GM21825 (cell line): ENCODE results near the gene CCDC142.
"Not testable (repeated sequence)": the region's sequence is repeated elsewhere in the genome, so short reads cannot be mapped to it uniquely, and the experiment has no call there.

Experiments used
- ATAC-seq: cut with Tn5 transposase; IDR thresholded peaks from one replicate; pipeline ENCODE4 v1.9.1; 2021; ENCODE audit warnings: mild to moderate bottlenecking, moderate library complexity; ENCODE audit not compliant: unreplicated experiment

CCDC142 gene

DNA sequence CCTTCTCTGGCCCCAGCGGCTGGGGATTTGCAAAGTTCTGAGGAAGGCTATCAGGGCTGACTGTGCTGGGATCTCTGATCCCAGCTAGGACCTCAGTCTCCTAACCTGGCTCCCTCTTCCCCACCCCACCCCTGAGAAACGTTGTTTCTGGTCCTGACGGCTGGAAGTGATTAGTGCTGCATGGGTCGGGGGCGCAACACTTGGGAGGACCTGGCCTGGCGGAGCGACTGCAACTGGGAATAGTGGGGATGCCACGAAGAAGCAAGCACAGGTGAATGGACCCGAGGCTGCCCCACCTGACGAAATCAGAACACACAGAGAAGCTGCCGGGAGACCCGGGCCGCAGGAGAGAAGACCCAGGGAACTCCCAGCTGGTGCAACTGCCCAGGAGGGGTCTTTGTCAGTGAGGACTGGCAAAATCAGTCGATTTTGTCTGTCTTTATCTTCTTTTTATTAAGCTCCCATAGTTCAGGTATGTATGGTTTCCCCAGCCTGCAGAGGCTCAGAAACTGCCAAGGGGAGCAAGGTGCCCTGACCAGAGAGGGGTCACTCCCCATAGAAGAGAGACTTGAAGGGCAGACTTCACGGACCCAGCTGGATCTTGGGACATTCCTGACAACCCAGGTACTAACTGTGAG lies 17.3 kb upstream of the CCDC142 start:
- ATAC-seq = no peak

DNA sequence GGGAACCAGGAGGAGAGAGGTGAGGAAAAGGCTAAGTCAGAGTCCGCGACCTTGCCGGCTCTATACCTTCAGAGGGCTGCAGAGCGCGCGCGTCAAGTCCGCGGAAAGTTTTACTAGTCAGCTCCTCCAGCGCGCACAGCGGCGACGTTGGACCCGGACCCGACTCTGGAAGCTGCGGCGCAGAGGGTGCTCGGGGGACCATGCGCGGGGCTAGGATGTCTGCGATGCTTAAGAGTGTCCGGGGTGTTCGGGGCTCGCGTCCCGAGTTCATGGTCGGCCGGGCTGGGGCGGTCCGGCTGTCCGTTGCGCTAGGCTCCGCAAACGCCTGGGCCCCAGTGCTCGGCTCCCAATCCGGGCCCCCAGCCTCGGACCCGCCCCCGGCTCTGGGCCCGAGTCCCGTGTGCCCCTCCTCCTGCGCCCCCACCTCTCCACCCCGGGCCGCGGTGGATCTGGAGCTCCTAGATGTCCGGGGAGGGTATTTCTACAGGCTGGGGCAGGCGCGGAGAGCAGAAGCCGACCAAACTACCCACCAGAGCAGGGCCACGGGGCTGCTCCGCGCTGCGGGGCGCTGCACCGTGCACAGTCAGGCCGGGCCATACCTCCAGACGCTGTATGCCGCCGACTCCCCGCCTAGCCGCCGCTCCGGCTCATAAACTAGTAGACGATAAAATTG lies 16.6 kb upstream of the CCDC142 start, which contains the start of gene LBX2:
TSS of gene LBX2 (minus strand) at position 337 of the 673 bp plus-strand sequence. CDS start at position 271, 66 bp downstream.
- ATAC-seq = no peak

DNA sequence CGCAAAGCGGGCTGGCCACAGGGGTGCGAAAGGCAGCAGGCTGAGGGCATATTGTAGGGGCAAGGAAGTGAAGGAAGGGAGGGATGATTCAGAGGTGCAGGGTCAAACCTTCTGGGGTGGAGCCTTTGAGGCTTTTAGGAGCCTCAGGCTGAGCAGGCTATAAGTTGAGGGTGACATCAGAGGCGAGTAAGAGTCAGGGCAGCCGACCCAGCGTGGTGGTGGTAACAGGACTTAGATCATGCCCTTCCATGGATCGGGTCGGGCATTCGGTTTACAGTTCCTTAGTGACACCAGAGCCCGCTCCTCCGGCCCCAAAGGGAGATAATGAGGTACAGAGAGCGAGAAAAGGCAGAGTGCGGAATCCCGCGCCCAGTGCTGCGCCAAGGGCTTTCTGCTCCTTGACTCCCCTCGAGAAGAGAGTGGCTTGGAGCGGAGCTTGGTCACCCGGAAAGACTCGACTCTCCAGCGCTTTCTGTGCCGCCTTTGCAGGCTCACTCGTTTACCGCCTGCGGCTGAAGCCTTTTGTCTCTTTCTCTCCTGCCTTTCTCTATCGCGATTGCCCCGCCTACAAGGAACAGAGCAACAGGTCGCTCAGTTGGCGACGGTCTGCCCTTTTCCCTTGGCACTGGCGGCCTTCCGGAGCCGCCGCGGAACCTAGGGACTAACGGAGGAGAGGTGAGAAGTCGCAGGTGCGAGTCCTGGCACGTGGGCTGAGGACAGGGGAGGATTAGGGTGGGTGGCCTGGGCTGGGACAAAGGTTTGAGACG lies 15.9 kb upstream of the CCDC142 start:
- ATAC-seq = no peak

DNA sequence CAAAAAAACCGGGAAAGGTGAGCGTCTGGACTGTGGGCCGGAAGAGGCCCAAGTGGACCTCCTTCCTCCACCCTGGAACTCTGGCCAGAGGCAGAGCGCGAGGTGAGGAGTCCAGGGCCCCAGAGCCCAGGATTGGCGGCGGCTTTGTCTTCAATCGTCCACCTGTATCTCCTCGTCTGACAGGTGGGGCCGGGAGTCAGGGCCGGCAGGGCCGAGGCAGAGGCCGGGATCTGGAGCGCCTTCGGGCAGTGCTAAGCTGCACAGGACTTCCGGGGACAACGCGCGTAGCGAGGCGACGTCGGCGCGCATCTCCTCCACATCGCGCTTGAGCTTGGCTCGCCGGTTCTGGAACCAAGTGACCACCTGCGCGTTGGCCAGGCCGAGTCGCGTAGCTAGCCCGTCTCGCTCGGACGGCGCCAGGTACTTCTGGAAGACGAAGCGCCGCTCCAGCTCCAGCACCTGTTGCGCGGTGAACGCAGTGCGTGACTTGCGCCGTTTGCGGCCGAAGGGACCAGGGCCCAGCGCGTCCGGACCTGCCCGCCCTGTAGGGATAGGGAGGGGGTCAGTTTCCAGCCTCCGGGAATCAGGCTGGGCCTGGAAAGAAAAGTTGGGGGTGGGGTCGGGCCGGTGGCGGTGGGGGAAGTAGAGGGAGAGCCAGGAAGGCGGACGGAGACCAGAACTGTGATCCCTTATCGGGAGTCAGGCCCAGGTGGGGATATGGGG lies 15.1 kb upstream of the CCDC142 start:
- no peak for ATAC-seq

DNA sequence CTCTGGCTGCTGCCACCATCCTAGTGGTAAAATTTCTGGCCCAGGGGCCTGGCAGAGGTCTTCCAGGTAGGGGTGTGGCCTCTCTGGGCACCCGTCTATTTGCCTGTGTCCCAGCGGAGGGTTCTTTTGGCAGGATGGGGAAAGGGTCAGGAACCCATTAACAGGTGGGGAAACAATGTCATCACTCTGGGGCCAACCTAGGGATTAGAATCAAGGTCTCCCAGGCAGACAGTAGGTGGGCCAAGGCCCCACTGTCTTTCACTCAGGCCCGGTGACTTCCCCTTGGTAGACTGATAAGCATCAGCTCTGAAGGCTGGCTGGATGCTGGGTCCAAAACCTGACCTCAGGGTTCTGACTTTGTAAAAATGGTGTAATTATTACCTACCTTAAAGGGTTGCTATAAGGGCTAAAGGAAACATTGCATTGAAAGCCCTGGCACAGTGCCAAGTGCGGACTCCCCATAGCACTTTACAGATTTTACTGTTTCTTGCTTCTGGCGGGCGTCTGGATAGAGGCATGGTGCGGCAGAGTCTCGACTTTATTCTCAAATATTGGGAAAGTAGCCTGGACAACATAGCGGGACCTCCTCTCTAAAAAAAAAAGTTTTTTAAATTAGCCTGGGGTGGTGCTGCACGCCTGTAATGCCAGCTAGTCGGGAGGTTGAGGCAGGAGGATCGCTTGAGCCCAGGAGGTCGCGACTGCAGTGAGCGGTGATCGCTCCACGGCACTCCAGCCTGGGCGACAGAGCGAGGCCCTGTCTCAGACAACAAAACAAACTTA lies 14.4 kb upstream of the CCDC142 start:
- no peak for ATAC-seq

DNA sequence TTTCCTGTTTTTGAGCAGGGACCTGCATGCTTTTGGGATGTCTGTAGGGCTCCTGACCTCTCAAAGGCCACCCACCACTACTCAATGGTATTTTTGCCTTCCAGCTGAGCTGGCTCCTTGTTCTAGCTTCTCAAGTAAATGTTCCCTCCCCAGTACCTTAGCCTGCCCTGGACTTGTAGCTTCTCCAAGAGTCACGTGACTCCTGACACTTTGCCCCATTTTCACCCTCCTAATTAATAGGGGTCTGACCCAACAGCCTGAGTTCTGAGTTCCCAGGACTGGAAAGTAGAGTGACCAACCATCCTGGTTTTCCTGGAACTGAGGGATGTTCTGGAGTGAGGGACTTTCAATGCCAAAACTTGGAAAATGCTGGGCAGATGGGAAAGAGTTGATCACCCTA lies 12.6 kb upstream of the CCDC142 start:
- ATAC-seq = no peak

DNA sequence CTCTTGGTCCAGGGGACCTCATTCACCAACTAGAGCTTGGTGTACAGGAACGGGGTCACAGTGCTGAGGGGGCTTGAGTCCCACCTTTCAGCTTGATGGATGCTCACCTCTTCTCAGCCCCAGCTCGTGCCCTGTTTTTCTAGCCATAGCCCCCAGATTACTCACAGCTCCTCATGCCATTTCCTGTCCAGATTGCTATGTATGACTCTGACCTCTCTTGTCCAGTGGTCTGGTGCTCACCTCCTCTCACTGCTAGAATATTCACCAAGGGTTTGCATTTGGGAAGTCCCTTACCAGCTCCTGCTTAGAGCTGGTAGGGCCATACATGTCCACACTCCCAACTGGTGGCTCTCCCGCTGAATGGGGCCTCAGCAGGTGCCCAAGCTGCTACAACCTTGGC lies 10.7 kb upstream of the CCDC142 start:
- ATAC-seq = no peak

DNA sequence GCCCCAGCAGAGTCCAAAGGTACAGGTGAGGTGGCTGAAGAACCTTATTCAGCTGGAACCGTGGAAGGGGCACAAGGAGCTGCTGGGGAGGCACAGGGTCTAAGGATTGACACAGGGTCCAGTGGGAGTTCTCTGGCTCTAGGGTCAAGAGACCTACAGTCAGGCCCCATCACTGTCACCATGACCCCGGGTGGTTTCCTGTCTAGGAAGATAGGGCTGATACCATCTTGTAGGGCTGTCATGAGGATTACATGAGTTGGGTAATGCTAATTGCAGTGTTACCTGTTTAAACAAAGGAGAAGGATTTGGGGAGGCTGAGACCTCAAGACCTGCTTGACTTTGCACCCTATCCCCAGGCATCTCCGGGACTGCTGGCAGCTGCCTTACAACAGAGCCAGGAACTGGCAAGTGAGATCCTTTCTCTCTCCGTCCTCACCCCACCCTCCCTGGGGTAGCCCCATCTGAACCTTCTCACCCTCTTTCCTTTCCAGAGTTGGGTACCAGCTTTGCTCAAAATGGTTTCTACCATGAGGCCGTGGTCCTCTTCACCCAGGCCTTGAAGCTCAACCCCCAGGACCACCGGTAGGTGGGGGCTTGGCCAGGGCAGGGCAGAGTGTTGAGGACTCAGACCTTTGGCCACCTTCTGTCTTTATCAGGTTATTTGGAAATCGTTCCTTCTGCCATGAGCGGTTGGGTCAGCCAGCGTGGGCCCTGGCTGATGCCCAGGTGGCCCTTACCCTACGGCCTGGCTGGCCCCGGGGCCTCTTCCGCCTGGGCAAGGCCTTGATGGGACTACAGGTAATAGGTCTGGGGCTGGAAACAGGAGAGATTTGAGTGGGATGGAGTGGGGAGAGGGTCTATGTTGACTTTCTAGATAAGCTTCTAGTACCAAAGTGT lies 9.1 kb upstream of the CCDC142 start:
- no peak for ATAC-seq

DNA sequence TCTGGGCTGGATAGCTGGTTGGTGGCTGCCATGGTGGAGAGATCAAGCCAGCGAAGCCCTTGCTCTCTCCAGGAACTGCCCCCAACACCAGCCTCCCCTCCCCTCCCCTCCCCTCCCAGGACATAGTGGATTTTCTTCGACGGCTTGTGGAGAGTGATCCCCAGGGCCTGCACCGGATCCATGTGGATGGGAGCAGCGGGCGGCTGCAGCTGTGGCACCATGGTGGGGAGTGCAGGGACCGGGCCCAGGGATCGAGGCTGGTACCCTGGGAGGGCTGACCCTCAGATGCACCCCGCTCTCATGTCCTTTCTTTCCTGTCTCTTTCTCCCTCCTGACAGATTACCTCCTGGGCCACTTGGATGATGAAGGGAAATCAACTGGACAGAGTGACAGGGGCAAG lies 7.1 kb upstream of the CCDC142 start:
- ATAC-seq = no peak

DNA sequence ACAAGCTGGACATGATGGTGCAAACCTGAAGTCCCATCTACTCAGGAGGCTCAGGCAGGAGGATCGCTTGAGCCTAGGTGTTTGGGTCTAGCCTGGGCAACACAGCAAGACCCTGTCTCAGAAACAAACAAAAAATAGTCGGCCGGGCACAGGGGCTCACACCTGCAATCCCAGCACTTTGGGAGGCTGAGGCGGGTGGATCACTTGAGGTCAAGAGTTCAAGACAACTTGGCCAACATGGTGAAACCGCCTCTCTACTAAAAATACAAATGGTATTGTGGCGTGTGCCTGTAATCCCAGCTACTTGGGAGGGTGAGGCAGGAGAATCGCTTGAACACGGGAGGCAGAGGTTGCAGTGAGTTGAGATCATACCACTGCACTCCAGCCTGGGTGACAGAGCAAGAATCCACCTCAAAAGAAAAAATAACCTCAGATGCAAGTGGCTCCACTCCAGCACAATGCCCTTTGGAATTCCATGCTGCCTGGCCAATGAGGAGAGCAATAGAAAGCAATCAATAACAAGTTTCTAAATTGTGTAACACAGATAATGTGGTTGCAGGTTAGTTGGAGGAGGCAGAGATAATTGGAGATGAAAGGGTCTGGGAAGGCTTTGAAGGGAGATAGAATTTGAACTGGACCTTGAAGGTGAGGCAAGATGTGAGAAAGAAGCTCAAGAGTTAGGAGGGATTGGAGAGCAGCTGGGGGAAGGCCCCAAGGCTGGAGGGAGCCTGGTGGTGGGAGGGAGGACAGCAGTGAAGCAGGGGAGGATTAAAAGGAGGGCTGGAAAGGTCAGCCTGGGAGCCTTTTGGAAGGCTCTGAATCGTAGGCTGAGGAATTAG lies 6.1 kb upstream of the CCDC142 start:
- no peak for ATAC-seq

DNA sequence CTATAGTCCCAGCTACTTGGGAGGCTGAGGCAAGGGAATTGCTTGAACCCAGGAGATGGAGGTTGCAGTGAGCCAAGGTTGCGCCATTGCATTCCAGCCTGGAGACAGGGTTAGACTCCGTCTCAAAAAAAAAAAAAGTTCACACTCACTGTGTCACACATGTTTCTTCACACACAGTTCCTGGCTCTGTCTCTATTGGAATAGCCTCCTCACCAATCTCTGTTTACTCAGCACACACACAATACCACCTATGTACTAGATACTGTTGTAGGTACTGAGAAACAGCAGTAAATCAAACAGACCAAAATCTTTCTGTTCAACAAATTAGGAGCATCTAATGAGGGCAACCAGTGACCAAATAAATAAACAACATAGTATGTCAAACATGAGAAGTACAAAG lies 3.3 kb upstream of the CCDC142 start:
- no peak for ATAC-seq

DNA sequence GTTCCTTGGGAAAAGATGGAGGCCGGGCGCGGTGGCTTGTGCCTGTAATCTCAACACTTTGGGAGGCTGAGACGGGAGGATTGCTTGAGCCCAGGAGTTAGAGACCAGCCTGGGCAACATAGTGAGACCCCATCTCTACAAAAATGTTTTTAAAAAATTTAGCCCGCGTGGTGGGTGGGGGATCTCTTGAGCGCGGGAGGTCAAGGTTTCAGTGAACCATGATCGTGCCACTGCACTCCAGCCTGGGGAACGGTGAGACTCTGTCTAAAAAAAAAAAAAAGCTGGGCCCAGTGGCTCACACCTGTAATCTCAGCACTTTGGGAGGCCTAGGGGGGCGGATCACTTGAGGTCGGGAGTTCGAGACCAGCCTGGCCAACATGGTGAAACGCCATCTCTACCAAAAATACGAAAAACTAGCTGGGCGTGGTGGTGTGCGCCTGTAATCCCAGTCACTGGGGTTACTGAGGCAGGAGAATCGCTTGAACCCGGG lies 922 bp upstream of the CCDC142 start:
- not testable (repeated sequence) for ATAC-seq

DNA sequence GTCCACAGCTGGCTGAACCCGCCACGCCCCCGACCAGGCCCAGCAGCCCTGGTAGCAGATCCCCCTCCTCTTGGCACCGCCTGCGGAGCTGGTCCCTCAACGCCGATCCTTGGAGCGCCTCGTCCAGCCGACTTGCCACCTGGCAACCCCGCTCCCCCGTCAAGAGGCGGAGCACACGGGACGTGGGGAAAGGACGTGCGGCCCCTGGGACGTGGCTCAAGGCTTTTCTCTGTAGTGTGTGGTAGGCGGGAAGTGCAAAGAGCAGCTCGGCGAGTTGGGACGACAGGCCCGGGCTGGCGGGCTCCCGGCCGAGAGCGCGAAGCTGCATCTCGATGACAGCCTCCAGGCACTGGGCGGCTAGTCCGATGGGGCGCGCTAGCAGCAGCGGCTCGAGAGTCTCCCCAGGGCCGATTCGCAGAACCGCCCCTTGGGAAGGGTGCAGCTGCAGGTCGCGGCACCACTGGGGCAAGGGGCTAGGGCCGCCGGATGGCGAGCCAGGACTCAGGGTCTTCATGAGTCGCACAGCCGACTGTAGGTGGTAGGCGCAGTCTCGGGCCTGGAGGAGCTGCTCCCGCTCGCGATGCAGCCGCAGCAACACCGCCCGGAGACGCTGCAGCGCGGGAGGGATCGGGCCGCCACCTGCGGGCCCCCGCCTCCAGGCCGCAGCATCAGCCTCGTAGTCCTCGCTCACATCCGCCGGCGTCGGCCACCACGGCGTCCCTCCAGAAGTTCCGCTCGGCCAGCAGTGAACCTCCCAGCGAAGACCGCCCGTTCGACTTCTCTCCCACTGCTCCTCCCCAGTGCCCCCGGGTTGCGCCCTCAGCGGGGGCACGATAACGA lies 617 bp downstream of the CCDC142 start:
- ATAC-seq = peak; percentile 39

DNA sequence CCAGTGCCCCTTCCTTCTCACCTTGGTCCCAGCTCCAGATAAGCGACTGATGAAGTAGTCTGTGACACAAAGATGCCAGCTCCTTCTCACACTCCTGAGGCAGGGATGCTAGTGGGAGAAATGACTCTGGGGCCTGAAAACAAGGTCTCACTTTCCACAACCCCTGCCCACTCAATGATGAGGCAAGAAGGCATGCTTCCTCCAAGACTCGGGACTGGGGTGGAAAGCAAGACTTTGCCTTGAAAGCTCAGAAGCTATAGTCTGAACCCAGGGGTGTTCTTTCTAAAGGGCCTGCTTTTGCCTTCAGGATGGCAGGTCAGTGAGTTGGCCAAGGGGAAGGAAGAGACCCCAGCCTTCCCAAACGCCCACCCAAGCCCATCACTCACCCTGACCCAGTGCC lies 1.4 kb downstream of the CCDC142 start:
- ATAC-seq = no peak

DNA sequence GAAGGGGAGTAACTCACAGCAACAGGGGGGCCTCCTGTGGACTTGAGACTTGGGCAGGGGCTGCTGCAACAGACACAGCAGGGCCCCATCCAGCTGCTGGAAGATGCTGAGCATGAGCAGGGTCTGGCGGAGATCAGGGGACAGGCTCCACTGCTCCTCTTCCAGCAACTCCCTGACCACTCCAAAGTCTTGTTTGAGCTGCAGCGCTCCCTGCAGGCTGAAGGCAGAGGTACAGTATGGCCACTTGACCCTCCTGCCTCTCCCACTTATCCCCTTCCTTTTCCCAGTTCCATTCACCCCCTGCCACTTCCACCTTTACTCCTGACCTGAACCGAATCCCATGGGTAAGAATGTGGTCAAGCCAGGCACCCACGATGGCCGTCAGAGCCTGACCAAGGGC lies 7.9 kb downstream of the CCDC142 start:
- ATAC-seq = no peak

DNA sequence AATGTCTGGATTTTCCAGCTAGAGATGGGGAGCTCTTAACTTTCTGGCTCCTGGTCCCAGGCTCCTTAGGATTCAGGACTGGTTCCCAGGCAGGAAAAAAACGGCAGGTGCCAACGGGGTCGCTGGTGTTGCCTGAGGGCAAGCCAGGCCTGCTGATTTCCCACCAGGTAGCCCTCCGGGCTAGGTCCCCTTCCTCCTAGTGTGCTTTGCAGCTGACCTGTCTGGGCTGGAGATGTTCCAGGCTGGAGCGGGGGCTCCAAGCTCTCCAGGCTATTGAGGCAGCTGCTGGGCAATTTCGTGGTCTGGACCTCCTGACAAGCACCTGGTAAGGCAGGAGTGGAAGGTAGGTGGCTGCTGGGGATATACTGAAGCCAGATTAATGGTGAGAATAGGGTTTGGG lies 8.3 kb downstream of the CCDC142 start:
- no peak for ATAC-seq

DNA sequence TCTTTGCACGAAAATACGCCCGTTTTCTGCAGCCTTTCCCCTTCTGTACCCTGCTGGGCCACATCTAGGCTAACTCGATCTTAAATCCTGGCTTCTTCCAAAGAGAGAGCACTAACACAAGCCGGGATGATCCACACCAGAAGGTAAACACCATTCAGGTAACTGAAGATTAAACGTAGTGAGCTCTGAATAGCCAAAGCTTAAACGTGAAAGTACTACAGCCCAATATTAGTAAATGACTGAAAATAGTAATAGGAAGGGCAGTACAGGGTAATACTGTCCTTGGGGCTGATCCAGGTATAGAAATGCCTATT lies 9.9 kb downstream of the CCDC142 start:
- ATAC-seq = no peak
